Stimulated activated CD4-positive, alpha-beta T cell treated with anti-CD3 and anti-CD28 coated beads, Interleukin-4, amount 100 ng/mL, for 4 hours (primary cell): ENCODE data around the gene C8A.

Experiments
- DNase-seq, 2 experiments: peaks; one replicate each; pipeline ENCODE4 v3.0.0-alpha.2; 2020

Gene C8A

GRCh38 chr1:56854521-56855099 lies at the start of gene C8A:
Gene C8A (plus strand): TSS chr1:56854797. CDS start chr1:56854902, 105 bp downstream.
- DNase-seq: no peak

- DNase-seq: no peak
Measured at GRCh38 chr1:56806804-56807203, 47.8 kb upstream of the C8A start.

DNA sequence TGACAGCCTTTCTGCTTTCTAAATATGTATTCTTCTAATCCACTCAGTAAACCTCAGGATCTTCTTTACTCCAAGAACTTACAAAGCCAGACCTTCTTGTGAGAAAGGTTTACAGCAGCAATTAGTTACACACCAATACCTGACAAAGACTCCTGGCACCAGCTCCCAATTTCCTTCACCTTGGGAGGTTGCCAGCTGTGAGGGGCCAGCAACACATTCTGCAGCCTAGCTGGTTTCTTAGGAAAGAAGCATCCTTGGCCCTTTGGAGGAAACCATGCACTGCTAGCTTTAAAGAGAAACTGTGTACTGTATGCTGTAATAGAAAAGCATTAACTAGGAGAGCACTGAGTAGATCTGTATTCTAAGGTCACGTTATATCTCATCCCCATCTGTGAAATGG lies 46.2 kb upstream of the C8A start:
- DNase-seq: no peak

GRCh38 chr1:56811331-56811730 lies 43.3 kb upstream of the C8A start:
- no peak for DNase-seq

DNA sequence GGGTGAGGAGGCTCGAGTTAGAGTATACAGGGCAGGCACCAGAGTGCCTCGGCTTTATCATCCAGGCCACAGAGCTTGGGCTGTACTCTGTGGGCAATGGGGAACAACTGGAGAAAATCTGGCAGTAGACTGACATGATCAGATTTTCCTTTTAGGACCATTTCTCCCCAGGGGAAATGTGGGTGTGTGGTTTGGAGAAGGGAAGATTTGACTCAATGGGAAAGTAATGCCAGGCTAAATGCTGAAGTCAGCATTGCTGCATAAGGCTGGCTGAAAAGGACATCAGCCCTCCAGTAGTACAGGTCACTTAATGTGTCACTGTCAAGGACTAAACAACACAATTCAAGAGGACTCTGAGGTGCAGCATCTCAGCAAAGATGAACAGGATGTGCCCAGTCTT lies 40.4 kb upstream of the C8A start:
- no peak for DNase-seq

GRCh38 chr1:56816264-56816663 lies 38.3 kb upstream of the C8A start:
- no peak for DNase-seq

DNA sequence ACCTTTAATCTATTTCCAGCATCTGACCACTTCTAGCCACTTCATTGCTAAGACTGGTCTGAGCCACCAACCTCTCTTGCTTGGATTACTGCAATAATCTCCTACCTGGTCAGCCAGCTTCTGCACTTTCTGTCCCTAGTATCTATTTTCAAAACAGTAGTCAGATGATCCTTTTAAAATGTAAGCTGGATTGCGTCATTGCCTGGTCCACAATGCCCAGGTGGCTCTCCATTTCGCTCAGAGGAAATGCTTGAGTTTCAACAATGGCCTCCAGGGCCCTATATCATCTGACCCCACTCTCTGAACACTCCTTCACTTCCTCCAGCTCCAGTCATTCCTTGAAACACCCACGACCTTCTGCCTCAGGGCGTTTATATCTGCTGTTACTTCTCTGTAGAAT lies 37.7 kb upstream of the C8A start:
- no peak for DNase-seq

GRCh38 chr1:56817716-56818463 lies 36.7 kb upstream of the C8A start:
- DNase-seq: no peak

GRCh38 chr1:56819387-56819899 lies 35.2 kb upstream of the C8A start, which contains the start of gene FYB2:
Gene FYB2 (minus strand): TSS chr1:56819404. CDS start chr1:56819290, 114 bp downstream.
- DNase-seq: no peak

- DNase-seq: peak; percentile 42 to 65
Measured at GRCh38 chr1:56820755-56821461, 33.7 kb upstream of the C8A start.

GRCh38 chr1:56821462-56821797 lies 33.2 kb upstream of the C8A start:
- no peak for DNase-seq

DNA sequence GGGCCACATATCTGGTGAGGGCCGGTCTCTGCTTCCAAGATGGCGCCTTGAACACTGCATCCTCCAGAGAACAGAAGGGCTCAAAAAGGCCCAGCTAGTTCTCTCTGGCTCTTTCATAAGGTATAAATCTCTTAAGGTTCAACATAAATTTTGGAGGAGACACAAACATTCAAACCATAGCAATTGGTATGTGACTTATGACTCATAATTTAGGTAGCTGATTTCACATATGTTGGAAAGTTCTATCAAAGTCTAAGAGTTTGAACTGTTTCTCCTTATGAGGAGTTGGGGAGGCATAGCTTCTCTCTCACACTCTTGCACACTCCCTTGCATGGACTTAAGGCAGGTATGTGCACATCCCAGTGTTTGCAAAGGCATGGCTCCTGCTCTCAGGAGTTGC lies 30.3 kb upstream of the C8A start:
- no peak for DNase-seq

GRCh38 chr1:56824938-56825337 lies 29.7 kb upstream of the C8A start:
- no peak for DNase-seq

DNA sequence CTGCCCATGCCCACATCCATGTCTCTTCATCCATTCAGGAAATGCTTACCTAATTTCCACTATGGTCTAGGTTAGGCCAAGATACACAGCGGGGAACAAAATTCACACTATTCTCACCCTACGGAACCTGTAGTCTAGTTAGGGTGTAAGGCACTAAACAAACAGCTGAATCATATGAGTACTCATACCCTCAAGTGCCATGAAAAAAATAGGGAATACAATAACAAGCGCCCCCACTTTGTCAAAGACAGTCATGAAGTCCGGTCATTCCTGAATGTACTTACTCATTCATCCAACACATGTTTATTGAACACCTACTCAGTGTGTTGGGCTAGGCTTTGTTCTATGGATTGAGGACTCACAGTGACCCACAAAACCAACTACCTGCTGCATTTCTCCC lies 29.2 kb upstream of the C8A start:
- DNase-seq: no peak

- no peak for DNase-seq
Measured at GRCh38 chr1:56827711-56828110, 26.9 kb upstream of the C8A start.

- no peak for DNase-seq
Measured at GRCh38 chr1:56830052-56830451, 24.5 kb upstream of the C8A start.

DNA sequence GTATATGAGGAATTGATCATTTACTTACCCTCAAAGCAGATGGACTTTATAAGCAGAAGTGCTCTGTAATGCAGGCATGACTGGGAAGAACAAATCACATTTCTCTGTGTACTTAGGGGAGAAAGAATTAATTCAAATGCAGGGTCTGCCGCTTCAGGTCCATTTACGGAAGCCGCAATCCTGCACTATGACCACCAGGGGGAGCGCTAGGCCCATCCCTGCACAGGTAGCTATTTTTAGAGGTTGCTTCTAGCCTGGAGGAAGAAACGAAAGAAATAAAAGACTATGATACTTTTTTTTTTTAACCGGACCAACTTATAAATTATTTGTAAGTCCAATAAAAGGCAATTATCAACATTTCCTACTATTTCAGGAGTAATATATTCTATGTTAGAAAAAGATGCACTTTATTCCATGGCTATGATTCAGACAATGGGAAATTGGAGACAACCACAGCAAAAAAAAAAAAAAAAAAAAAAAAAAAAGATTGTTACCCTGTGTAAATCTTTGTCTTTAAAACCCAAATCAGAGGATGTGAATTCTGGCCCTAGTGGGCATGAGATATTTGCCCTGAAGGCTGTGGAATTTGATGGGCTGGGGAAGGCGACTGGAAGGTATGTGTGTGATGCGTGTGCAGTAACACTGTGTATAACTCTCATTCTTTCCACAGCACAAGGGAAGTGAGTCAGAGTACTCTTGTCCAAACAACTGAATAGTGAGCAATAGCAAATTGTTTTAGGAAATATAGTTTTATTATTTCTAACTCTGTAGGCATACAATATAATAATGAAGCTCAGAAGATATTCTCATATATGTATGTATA lies 22.5 kb upstream of the C8A start:
- DNase-seq: peak; percentile 49 to 53

DNA sequence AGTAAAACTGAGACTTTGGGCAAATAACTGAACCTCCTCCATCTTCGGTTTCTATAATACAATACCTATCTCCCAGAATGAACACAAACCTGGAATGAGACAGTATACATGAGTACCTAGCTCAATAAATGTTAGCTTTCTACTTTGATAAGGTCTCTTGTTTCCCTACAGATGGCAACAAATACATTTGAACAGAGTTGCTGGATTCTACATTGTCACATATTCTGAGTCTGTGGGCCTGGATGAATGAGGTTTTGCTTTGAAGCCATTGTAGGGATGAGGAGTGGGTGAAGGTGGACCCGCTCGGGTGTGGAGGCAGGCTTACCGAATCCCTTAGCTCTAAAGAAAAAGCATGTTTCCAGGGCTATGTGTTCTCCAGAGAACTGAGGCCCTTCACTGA lies 21.5 kb upstream of the C8A start:
- DNase-seq: no peak

DNA sequence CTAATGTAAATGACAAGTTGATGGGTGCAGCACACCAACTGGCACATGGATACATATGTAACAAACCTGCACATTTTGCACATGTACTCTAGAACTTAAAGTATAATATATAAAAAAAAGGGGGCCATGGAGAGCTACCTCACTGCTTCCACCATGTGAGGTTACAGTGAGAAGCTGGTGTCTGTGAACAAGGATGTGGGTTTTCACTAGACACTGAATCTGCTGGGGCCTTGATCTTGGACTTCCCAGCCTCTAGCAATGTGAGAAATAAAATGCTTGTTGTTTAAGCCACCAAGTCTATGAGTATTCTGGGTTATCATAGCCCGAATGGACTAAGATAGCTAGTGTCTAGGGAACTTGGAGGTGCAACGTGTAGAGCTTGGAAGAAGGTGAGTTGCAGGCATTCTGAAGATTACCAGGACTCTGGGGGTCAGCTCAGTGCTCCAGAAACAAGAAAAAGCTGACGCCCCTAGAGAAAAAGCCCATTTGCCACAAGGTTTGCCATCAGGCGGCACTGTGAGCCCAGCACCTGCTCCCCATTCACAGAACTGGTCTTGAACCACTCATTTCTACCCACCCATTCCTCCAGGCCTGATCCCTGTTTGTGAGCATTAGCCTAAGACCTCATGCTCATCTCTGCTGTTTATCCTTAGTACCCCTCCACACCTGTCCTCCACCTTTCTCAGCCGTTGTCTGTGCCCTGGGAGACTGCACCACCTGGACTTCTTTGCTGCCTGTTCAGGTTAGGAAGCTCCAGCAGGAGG lies 20.3 kb upstream of the C8A start:
- DNase-seq: no peak

GRCh38 chr1:56835657-56836056 lies 18.9 kb upstream of the C8A start:
- DNase-seq: no peak

DNA sequence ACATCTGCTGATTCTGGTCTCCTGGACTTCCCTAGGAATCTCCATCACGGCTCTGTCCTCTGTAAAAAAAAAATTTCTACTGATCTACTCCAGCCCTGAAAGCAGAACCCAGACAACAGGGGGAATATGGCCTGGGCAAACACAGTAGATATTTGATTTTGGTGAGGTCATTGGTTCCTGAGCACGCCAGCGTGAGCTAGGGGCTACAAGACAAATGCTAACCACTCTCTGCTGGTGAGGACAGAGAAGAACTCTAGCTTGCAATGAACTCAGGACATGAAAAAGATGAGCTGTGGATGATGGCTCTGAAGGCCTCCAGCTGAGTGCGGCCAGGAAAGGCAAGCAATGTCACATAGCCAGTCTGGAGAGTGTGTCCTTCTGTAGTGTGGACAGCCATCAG lies 18.2 kb upstream of the C8A start:
- DNase-seq: no peak

- DNase-seq: no peak
Measured at GRCh38 chr1:56837244-56837939, 17.2 kb upstream of the C8A start.
